ENCODE measurements around the gene WDR73. TPM values are rescaled to one million over a fixed set of nuclear protein-coding genes. Genes with fewer than 3 reads are reported as not detected.

WDR73 gene
- total RNA-seq, 4 donors from 2014 or later, result 12.7 to 37.4 (median 26.5) TPM

DNA sequence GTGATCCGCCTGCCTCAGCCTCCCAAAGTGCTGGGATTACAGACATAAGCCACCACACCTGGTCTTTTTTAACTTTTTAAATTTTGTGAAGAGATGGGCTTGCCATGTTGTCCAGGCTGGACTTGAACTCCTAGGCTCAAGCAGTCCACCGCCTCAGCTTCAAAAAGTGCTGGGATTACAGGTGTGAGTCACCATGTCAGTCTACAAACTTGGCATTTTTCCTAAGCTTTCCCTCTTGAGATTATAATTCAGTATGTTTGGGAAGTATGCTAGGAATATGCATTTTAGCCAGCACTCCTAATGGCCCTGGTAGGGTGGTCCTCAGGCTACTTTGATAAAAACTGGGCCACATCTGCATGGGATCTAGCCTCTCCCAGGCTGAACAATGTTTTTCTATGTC lies 4.4 kb downstream of the WDR73 start:
- H3K36me3 ChIP-seq, result peaks cover 0 to 60% (median 26%) of the 10 kb centered on the region in 4 donors
- no peaks in the 10 kb centered on the region for H3K9me3 ChIP-seq
- no peak for TF ChIP-seq POLR2A (IDR thresholded peaks at IDR 0.05)
- TF ChIP-seq POLR2AphosphoS5 (IDR thresholded peaks at IDR 0.05), result no peak
- H3K4me3 ChIP-seq, result no peak overlapping the region
- 87% methylated on average over 2 of the region's 2 CpGs; no CpG with 5 or more reads in 1 of the 2 donors for WGBS, 2 donors (ENCODE audit: low coverage in 1 of 2)
- no peak for DNase-seq
- intact Hi-C loops (cut with DNase I; ENCODE audit: low total_unique reads) (no loop called here), in situ Hi-C loops (cut with MboI; ENCODE audit: low pct_ligation_motif_present in 1 of 4, low pct_unique_long_range_greater_than_20kb in 1 of 4, low sequenced_read_pairs in 3 of 4) (loop anchor here in 1 of 4 donors (25.0 kb wide), 1 partner anchor 113 kb away; no protein-coding TSS in a partner anchor)
- peaks cover 5 to 17% (median 11%) of the 10 kb centered on the region in 4 donors for H3K4me1 ChIP-seq
- H3K27ac ChIP-seq, result no peak overlapping the region
- no peaks in the 10 kb centered on the region for H3K27me3 ChIP-seq

DNA sequence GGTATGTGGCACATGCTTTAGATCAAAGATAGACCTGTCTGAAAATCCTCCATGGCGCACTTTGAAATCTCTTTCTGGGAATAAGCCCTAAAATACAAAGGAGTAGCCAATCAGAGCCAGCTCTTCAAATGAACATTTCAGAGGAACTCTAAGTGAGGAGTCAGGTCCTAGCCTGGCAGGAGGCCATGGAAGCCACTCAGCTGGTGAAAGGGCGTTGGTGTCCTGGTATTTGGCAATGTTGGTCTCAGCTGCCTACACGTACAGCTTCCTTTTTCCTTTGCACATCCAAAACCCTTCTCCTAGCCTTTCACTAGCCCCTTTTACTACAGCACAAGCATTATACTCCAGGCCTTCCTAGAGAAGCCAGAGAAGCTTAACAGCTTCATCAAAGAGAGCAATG lies 5.5 kb downstream of the WDR73 start:
- DNase-seq, result no peak
- TF ChIP-seq, protein P1, sequence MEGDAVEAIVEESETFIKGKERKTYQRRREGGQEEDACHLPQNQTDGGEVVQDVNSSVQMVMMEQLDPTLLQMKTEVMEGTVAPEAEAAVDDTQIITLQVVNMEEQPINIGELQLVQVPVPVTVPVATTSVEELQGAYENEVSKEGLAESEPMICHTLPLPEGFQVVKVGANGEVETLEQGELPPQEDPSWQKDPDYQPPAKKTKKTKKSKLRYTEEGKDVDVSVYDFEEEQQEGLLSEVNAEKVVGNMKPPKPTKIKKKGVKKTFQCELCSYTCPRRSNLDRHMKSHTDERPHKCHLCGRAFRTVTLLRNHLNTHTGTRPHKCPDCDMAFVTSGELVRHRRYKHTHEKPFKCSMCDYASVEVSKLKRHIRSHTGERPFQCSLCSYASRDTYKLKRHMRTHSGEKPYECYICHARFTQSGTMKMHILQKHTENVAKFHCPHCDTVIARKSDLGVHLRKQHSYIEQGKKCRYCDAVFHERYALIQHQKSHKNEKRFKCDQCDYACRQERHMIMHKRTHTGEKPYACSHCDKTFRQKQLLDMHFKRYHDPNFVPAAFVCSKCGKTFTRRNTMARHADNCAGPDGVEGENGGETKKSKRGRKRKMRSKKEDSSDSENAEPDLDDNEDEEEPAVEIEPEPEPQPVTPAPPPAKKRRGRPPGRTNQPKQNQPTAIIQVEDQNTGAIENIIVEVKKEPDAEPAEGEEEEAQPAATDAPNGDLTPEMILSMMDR (IDR thresholded peaks at IDR 0.05), result no peak
- TF ChIP-seq EP300 (IDR thresholded peaks at IDR 0.05; ENCODE audit: low read depth), result no peak
- no peak for TF ChIP-seq POLR2A (IDR thresholded peaks at IDR 0.05)
- intact Hi-C loops (cut with DNase I; ENCODE audit: low total_unique reads) (no loop called here), in situ Hi-C loops (cut with MboI; ENCODE audit: low pct_ligation_motif_present in 1 of 4, low pct_unique_long_range_greater_than_20kb in 1 of 4, low sequenced_read_pairs in 3 of 4) (no loop called here)
- Histone ChIP-seq H3K4me3 (no peak overlapping the region), H3K27me3 (no peaks in the 10 kb centered on the region), H3K9me3 (no peaks in the 10 kb centered on the region), H3K4me1 (peaks cover 5 to 16% (median 9%) of the 10 kb centered on the region in 4 donors), H3K27ac (no peak overlapping the region), H3K36me3 (peaks cover 0 to 65% (median 26%) of the 10 kb centered on the region in 4 donors)
- WGBS, 2 donors (ENCODE audit: low coverage in 1 of 2), result 63 to 73% methylated on average over 3 of the region's 3 CpGs

DNA sequence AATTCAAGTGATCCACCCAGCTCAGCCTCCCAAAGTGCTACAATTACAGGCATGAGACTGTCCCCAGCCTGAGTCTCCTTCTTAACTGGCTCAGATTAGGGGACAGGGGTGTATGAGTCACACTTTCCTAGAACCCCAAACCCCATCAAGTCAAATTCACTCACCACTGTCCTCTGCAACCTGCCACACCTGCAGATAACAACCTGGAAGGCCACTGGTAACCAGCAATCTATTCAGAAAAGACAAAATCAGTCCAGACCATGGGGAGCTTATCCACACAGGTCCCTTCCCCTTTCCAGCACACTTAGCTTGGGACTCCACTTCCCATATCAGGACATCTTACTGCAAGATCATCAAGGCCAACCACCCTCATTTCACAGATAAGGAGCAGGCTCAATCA lies 6.4 kb downstream of the WDR73 start:
- intact Hi-C loops (cut with DNase I; ENCODE audit: low total_unique reads), result no loop called here
- Histone ChIP-seq H3K4me1 (peaks cover 0 to 8% (median under 1%) of the 10 kb centered on the region in 4 donors), H3K27me3 (no peaks in the 10 kb centered on the region), H3K27ac (no peak overlapping the region), H3K9me3 (no peaks in the 10 kb centered on the region), H3K4me3 (no peak overlapping the region), H3K36me3 (peaks cover 0 to 68% (median 28%) of the 10 kb centered on the region in 4 donors)
- no peak for DNase-seq
- in situ Hi-C loops (cut with MboI; ENCODE audit: low pct_ligation_motif_present in 1 of 4, low pct_unique_long_range_greater_than_20kb in 1 of 4, low sequenced_read_pairs in 3 of 4), result no loop called here
- no peak for TF ChIP-seq EP300 (IDR thresholded peaks at IDR 0.05; ENCODE audit: low read depth)
- TF ChIP-seq, protein P1 (IDR thresholded peaks at IDR 0.05), result no peak
- no peak for TF ChIP-seq POLR2AphosphoS5 (IDR thresholded peaks at IDR 0.05)
- no peak for TF ChIP-seq POLR2A (IDR thresholded peaks at IDR 0.05)

DNA sequence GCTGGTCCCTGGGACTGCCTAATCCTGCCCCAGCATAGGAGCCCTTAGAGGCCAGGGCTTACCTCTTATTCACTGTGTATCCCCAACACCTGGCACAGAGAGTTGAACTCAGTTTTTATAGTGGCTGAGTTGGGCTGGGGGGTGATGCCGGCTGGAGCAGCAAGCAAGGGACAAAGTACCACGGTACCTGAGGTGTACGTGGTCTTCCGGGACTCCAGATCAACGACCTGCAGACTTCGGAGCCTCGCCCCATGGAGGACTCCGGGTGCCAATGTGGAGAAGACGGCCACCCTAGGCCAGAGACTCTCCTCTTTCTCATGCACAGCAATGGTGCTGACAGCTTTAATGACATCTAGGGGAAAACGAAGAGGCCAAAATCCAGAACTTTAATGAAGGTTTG lies 8.1 kb downstream of the WDR73 start:
- no peak for TF ChIP-seq POLR2AphosphoS5 (IDR thresholded peaks at IDR 0.05)
- no peak for TF ChIP-seq EP300 (IDR thresholded peaks at IDR 0.05; ENCODE audit: low read depth)
- TF ChIP-seq, protein P1 (IDR thresholded peaks at IDR 0.05), result no peak
- TF ChIP-seq POLR2A (IDR thresholded peaks at IDR 0.05), result no peak
- in situ Hi-C loops (cut with MboI; ENCODE audit: low pct_ligation_motif_present in 1 of 4, low pct_unique_long_range_greater_than_20kb in 1 of 4, low sequenced_read_pairs in 3 of 4) (no loop called here), intact Hi-C loops (cut with DNase I; ENCODE audit: low total_unique reads) (no loop called here)
- peaks cover 0 to 69% (median 34%) of the 10 kb centered on the region in 4 donors for H3K36me3 ChIP-seq
- 83 to 92% methylated on average over 3 to 10 of the region's 10 CpGs for WGBS, 2 donors (ENCODE audit: low coverage in 1 of 2)
- no peaks in the 10 kb centered on the region for H3K9me3 ChIP-seq
- no peak overlapping the region for H3K4me3 ChIP-seq
- H3K4me1 ChIP-seq, result no peaks in the 10 kb centered on the region
- no peak for DNase-seq
- H3K27me3 ChIP-seq, result no peaks in the 10 kb centered on the region
- no peak overlapping the region for H3K27ac ChIP-seq

DNA sequence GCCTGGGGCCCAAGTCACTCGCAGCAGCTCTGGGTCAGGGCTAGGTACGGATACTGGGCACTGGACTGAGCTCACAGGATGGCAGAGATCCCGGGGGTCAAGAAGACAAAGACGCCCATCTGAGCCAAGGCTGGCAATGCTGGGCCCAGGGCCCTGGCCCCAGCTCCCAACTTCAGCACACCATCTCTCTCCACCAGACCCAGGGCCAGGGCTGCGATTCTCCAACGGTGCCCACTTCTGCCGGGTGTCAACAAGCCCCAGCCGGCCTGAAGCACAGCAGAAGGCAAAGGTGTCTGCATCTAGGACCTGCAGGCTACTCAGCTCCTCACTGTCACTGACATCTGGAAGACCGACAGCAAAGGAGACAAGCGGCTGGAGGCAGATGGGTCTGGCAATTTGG lies 8.6 kb downstream of the WDR73 start:
- WGBS, 2 donors (ENCODE audit: low coverage in 1 of 2), result 99% methylated on average over 10 of the region's 10 CpGs; no CpG with 5 or more reads in 1 of the 2 donors
- no peaks in the 10 kb centered on the region for H3K27me3 ChIP-seq
- TF ChIP-seq, protein P1 (IDR thresholded peaks at IDR 0.05), result no peak
- TF ChIP-seq EP300 (IDR thresholded peaks at IDR 0.05; ENCODE audit: low read depth) (no peak), POLR2AphosphoS5 (IDR thresholded peaks at IDR 0.05) (no peak)
- intact Hi-C loops (cut with DNase I; ENCODE audit: low total_unique reads) (no loop called here), in situ Hi-C loops (cut with MboI; ENCODE audit: low pct_ligation_motif_present in 1 of 4, low pct_unique_long_range_greater_than_20kb in 1 of 4, low sequenced_read_pairs in 3 of 4) (no loop called here)
- no peaks in the 10 kb centered on the region for H3K9me3 ChIP-seq
- no peaks in the 10 kb centered on the region for H3K4me1 ChIP-seq
- DNase-seq, result no peak
- peaks cover 0 to 70% (median 36%) of the 10 kb centered on the region in 4 donors for H3K36me3 ChIP-seq
- H3K4me3 ChIP-seq, result no peak overlapping the region
- no peak overlapping the region for H3K27ac ChIP-seq
